Mononuclear cell (primary cell): ENCODE data around the gene LRFN2. TPM values are rescaled to one million over a fixed set of nuclear protein-coding genes. Genes with fewer than 3 reads are reported as not detected.

Experiments
- H3K27me3 ChIP-seq: 2 replicates; pipeline ENCODE4 v1.6.0; 2011; ENCODE audit warnings: low read length, control low read depth; ENCODE audit not compliant: insufficient read depth
- H3K4me1 ChIP-seq: 2 replicates; pipeline ENCODE4 v1.5.1; 2011; ENCODE audit warnings: mild to moderate bottlenecking, low read length, control low read depth; ENCODE audit not compliant: insufficient read depth
- H3K4me3 ChIP-seq: 2 replicates; pipeline ENCODE4 v1.5.1; 2011; ENCODE audit warnings: mild to moderate bottlenecking, low read length, moderate library complexity
- H3K9me3 ChIP-seq: 2 replicates; pipeline ENCODE4 v1.5.1; 2011; ENCODE audit warnings: low read depth, mild to moderate bottlenecking, control low read depth, low read length
- total RNA-seq: library from RNA; depleted of rRNA; stranded (reverse); fragments of >200 nt; gene quantifications from one replicate; pipeline ENCODE4 v1.2.3, GENCODE V29; 2012

The LRFN2 gene
- total RNA-seq, 1 donor = 0.21 TPM

DNA sequence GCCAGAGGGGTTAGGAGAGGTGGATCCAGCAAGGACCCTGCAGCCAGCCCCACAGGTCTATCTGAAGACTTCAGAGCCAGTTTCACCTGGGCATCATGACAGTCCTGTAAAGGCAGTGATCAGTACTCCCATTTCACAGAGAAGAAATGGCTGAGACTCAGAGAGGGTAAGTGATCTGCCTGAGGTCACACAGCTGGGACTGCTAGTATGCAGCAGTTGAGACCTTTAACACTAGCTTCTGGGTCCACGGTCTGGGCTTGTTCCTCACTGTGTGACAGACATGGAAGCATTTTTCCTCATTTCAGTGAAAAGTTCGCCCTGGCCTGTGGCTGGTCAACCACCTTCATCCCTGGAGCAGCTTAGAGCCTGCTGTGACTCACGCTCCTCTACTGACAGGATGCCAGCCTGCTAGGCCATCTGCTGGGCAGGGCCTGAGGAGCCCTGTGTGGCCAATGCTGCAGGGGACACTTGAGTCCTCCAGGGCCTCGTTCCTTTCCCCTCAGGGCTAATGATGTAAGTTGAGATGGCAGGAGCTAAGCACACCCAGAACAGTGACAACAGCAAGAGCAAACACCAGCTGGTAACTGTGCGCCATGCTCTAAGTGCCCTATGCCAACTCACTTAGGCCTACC is 192.0 kb downstream of the LRFN2 start:
- no peak overlapping the region for H3K4me3 ChIP-seq
- H3K27me3 ChIP-seq = no peaks in the 10 kb centered on the region
- H3K9me3 ChIP-seq = no peaks in the 10 kb centered on the region
- peaks cover 11% of the 10 kb centered on the region for H3K4me1 ChIP-seq

DNA sequence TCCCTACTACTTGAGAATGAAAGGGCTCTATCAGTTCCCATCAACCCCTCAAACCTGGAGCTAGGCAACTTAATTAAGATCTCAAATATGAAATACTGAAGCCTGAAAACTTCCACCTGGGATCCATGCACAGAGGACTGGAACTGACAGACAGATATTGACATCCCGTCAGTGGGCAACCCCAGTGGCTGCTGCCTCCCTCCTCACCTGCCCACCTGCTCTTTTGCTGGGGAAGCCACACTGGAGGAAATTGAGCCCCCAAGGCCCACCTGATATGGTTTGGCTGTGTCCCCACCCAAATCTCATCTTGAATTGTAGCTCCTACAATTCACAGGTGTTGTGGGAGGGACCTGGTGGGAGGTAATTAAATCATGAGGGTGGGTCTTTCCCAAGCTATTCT is 192.8 kb downstream of the LRFN2 start:
- H3K4me1 ChIP-seq = peaks cover 11% of the 10 kb centered on the region
- H3K9me3 ChIP-seq = no peaks in the 10 kb centered on the region
- H3K27me3 ChIP-seq = no peaks in the 10 kb centered on the region
- H3K4me3 ChIP-seq = no peak overlapping the region

GRCh38 chr6:40393641-40394040 is 193.5 kb downstream of the LRFN2 start:
- Histone ChIP-seq H3K4me1 (peaks cover 11% of the 10 kb centered on the region), H3K27me3 (no peaks in the 10 kb centered on the region), H3K4me3 (no peak overlapping the region), H3K9me3 (no peaks in the 10 kb centered on the region)

- peaks cover 14% of the 10 kb centered on the region for H3K4me1 ChIP-seq
These were observed 194.6 kb downstream of the LRFN2 start for GRCh38 chr6:40392589-40392988.

DNA sequence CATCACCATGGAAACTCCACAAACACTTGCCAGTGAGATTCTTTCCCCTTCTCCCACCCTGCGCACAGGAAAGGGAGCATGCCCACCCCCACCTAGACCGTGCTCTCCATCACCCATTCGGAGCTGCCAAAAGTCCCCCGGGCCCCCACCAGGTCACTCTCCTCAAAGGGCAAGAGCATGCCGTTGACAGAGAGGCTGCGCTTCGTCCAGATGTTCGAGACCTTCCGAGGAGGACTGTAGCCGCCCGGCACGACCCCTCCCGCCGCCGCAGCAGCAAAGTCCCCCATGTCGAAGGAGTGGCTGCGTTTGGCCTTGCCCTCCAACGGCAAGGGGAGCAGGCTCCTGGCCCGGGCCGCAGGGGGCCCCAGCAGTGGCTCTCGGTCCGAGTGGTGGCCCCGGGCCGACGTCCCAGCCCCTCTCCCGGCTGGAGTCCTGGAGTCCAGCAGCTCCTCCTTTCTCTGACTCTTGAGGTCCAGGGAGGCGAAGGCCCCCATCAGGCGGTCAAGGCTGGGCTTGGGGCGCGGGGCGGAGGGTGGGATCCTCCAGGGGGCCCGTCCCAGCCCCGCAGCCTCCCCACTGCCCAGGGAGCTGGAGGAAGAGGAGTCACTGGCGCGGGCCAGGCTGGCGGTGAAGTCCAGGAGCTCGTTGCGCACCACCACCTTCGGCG is 195.2 kb downstream of the LRFN2 start:
- Histone ChIP-seq H3K27me3 (no peaks in the 10 kb centered on the region), H3K4me3 (no peak overlapping the region), H3K4me1 (peaks cover 15% of the 10 kb centered on the region), H3K9me3 (no peaks in the 10 kb centered on the region)

More at GRCh38 chr6:40392589-40392988, 194.6 kb downstream of the LRFN2 start:
- no peaks in the 10 kb centered on the region for H3K27me3 ChIP-seq
- H3K4me3 ChIP-seq = no peak overlapping the region
- H3K9me3 ChIP-seq = no peaks in the 10 kb centered on the region

DNA sequence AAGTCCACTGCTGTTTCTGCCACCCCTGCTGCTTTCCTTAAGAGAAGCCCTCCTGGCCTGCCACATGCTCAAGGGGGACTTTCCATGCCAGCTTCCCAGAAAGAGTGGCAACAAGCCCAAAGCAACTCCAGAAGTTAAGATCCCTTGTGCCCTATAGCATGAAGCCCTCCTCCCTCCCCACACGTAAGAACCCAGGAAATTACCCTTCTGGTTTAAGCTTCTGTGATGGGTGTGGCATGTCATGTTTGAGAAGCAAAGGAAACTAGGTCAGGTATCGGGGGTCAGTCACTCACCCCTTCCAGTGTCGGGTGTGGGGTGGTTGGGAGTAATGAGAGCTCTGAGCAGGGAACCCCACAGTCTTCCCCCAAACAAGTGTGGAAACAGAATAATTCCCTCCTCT is 196.1 kb downstream of the LRFN2 start:
- H3K4me3 ChIP-seq = no peak overlapping the region
- H3K4me1 ChIP-seq = peaks cover 15% of the 10 kb centered on the region
- no peaks in the 10 kb centered on the region for H3K9me3 ChIP-seq
- no peaks in the 10 kb centered on the region for H3K27me3 ChIP-seq

DNA sequence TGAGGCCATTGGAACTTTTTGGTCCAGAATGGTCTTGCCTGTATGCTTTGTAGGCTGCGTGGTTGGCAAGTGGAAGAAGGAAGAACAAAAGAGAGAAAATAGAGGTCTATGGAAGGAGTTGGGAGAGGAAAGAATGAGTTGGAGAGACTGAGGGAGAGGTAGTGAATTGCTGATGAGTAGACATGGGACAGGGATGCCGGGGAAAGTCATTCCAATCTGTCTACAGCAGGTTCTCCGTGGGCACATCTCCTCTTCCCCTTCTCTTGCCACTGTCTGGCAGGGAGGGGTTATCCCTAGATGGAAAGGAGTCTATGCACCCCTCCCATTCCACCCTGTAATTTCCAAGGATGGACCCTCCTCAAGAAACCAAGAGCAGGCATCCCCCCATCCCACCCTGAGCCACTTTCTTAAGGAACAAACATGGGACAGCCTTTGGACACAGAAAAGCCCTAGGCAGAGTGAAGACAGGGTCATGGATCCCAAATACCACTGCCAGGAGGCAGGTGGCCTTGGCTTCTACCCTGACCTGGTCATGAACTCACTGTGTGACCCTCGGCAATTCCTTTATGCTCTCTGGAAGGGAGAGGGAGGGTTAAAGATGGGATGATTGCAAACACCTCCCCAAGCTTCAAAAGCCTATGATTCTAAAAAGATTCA is 196.9 kb downstream of the LRFN2 start:
- Histone ChIP-seq H3K4me3 (no peak overlapping the region), H3K4me1 (peaks cover 15% of the 10 kb centered on the region), H3K27me3 (no peaks in the 10 kb centered on the region), H3K9me3 (no peaks in the 10 kb centered on the region)

GRCh38 chr6:40389254-40389653 is 197.9 kb downstream of the LRFN2 start:
- Histone ChIP-seq H3K27me3 (no peaks in the 10 kb centered on the region), H3K9me3 (no peaks in the 10 kb centered on the region), H3K4me1 (peaks cover 15% of the 10 kb centered on the region), H3K4me3 (no peak overlapping the region)

DNA sequence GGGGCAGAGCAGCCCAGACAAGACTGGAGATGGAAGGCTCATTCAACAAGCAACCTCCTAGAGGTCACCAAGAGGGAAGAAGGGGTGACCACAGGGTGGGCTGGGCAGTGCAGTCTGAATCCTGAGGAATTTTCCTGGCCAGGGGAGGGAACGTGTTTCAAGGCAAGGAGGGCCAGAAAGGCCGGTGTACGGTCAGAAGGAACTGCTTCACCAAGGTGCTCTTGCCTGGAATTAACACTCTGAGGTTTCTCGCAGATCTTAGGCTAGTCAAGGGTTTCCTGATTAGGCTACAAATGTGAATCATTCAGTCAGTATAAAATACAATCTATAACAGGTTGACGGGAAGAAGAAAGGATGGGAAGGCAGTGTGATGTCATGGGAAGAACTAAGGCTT is 199.3 kb downstream of the LRFN2 start:
- Histone ChIP-seq H3K4me3 (no peak overlapping the region), H3K4me1 (peaks cover 15% of the 10 kb centered on the region), H3K27me3 (no peaks in the 10 kb centered on the region), H3K9me3 (no peaks in the 10 kb centered on the region)

DNA sequence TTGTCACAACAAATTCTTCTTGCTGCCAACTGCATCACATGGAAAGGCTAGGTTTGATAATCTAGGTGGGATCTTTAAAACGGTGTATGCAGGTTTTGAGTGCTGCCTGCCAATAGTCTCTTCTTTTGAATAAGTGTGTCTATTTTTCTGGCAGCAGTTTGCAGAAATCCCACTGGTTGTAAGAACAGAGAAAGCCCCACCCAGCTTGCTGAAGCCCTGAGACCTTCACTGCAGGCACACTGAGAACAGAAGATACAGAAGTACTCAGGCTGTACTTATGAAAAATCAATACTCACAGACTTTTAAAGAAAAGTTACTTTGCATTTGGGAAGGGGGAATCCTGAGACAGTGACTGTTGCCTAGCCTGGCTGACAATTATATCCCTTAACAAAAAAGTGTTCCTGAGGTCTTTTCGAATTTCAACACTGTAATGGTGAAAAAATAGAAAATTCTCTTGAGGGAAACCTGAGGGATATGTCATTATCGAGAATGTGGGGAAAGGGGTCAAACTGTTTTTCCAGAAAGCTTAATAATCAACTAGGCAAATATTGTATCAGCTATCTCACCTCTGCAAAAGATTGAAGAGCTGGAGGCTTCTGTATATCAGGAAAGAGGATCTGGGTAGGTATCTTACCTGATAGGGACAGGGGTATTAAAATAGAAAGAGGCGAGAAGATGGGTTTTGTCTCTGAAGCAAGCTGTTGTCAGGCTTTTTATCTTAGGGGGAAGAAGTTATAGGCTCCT is 199.9 kb downstream of the LRFN2 start:
- Histone ChIP-seq H3K4me1 (peaks cover 15% of the 10 kb centered on the region), H3K27me3 (no peaks in the 10 kb centered on the region), H3K4me3 (no peak overlapping the region), H3K9me3 (no peaks in the 10 kb centered on the region)

DNA sequence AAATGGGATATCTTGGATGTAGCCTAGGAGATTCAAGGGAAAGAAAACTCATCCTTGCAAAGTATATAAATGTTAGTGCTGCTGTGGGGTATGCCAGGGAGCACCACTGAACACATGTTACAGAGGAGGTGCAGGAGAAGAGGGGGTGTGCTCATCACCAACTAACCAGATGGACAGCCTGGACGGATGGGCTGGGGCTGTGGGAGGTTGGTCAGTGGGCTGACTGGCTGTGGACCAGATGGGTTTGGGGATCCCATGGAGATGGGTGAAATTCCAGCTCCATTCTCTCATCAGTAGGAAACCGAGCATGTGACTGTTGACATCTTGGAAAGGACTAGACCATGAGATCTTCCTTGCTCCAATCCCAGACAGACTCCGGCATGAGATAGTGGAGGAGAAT is 201.0 kb downstream of the LRFN2 start:
- H3K4me3 ChIP-seq = no peak overlapping the region
- H3K4me1 ChIP-seq = peaks cover 13% of the 10 kb centered on the region
- no peaks in the 10 kb centered on the region for H3K9me3 ChIP-seq
- H3K27me3 ChIP-seq = no peaks in the 10 kb centered on the region

- H3K4me1 ChIP-seq = peaks cover 4% of the 10 kb centered on the region
- no peak overlapping the region for H3K4me3 ChIP-seq
- H3K27me3 ChIP-seq = no peaks in the 10 kb centered on the region
- no peaks in the 10 kb centered on the region for H3K9me3 ChIP-seq
These were observed 203.6 kb downstream of the LRFN2 start for GRCh38 chr6:40383348-40384115.

- H3K9me3 ChIP-seq = no peaks in the 10 kb centered on the region
- no peaks in the 10 kb centered on the region for H3K27me3 ChIP-seq
- H3K4me1 ChIP-seq = no peaks in the 10 kb centered on the region
- no peak overlapping the region for H3K4me3 ChIP-seq
These were observed 206.9 kb downstream of the LRFN2 start for GRCh38 chr6:40380271-40380670.

GRCh38 chr6:40379811-40380210 is 207.4 kb downstream of the LRFN2 start:
- H3K27me3 ChIP-seq = no peaks in the 10 kb centered on the region
- H3K4me3 ChIP-seq = no peak overlapping the region
- no peaks in the 10 kb centered on the region for H3K9me3 ChIP-seq
- H3K4me1 ChIP-seq = no peaks in the 10 kb centered on the region

GRCh38 chr6:40378725-40379074 is 208.5 kb downstream of the LRFN2 start:
- Histone ChIP-seq H3K4me3 (no peak overlapping the region), H3K27me3 (no peaks in the 10 kb centered on the region), H3K4me1 (no peaks in the 10 kb centered on the region), H3K9me3 (no peaks in the 10 kb centered on the region)
